HepG2 (cell line): ENCODE data around the gene BCL7A. TPM values are rescaled to one million over a fixed set of nuclear protein-coding genes. Genes with fewer than 3 reads are reported as not detected.

ENCODE experiments used
- ATF7-NPFF ChIP-seq: sonication (generic); formaldehyde crosslinking; IDR thresholded peaks from 2 replicates; pipeline ENCODE4 v1.8.1; 2023; ENCODE audit warnings: mild to moderate bottlenecking, low read depth, missing genetic modification reagents, moderate library complexity
- BATF2 ChIP-seq: sonication (generic); formaldehyde crosslinking; IDR thresholded peaks from 2 replicates; pipeline ENCODE4 v1.8.0; 2022; ENCODE audit warnings: mild to moderate bottlenecking, missing genetic modification reagents, moderate library complexity
- BRD4 ChIP-seq: sonication (generic); formaldehyde crosslinking; IDR thresholded peaks from 2 replicates; pipeline ENCODE4 v1.4.0; 2020; ENCODE audit warnings: missing genetic modification reagents
- HNF1B ChIP-seq: sonication (generic); formaldehyde crosslinking; IDR thresholded peaks from 2 replicates; pipeline ENCODE4 v1.5.1; 2020; ENCODE audit warnings: mild to moderate bottlenecking, moderate library complexity, missing genetic modification reagents
- KDM3A ChIP-seq: IDR thresholded peaks from 2 replicates; pipeline ENCODE4 v1.6.1; 2018; ENCODE audit warnings: low read depth, missing compliant biosample characterization
- KLF11 ChIP-seq: IDR thresholded peaks from 2 replicates; pipeline ENCODE4 v1.6.1; 2016; ENCODE audit warnings: missing compliant biosample characterization
- MIER2 ChIP-seq: IDR thresholded peaks from 2 replicates; pipeline ENCODE4 v1.6.1; 2016; ENCODE audit warnings: missing biosample characterization, missing genetic modification reagents
- NKX3-1 ChIP-seq: sonication (generic); formaldehyde crosslinking; IDR thresholded peaks from 2 replicates; pipeline ENCODE4 v1.5.0; 2020; ENCODE audit warnings: missing genetic modification reagents
- NONO ChIP-seq, 2 experiments: fragments of 450-650 bp in 1 of 2; sonication (generic) in 1 of 2; formaldehyde crosslinking in 1 of 2; IDR thresholded peaks in 1 of 2; conservative IDR thresholded peaks in 1 of 2; 2 replicates each; pipeline versions ENCODE4 v1.6.1 to v1.8.0; 2017 to 2022; ENCODE audit warnings: mild to moderate bottlenecking in 1 of 2, missing genetic modification reagents in 1 of 2, moderate library complexity in 1 of 2
- RARA ChIP-seq: IDR thresholded peaks from 2 replicates; pipeline ENCODE4 v1.6.1; 2016; ENCODE audit warnings: missing genetic modification reagents, missing compliant biosample characterization
- SALL1 ChIP-seq: sonication (generic); formaldehyde crosslinking; IDR thresholded peaks from 2 replicates; pipeline ENCODE4 v1.8.0; 2022; ENCODE audit warnings: mild to moderate bottlenecking, missing genetic modification reagents
- TGIF2 ChIP-seq: IDR thresholded peaks from 2 replicates; pipeline ENCODE4 v1.6.1; 2016; ENCODE audit warnings: control low read depth, missing compliant biosample characterization
- ZNF552 ChIP-seq: sonication (generic); formaldehyde crosslinking; IDR thresholded peaks from 2 replicates; pipeline ENCODE4 v1.9.0; 2022; ENCODE audit warnings: missing genetic modification reagents, mild to moderate bottlenecking, borderline replicate concordance
- ZNF563 ChIP-seq: sonication (generic); formaldehyde crosslinking; IDR thresholded peaks from 2 replicates; pipeline ENCODE4 v1.8.0; 2022; ENCODE audit warnings: mild to moderate bottlenecking, moderate library complexity, missing genetic modification reagents
- ZNF616 ChIP-seq: sonication (generic); formaldehyde crosslinking; IDR thresholded peaks from 2 replicates; pipeline ENCODE4 v1.5.0; 2020; ENCODE audit warnings: low read depth, mild to moderate bottlenecking, missing genetic modification reagents
- ZNF644 ChIP-seq: IDR thresholded peaks from 2 replicates; pipeline ENCODE4 v1.6.1; 2016; ENCODE audit warnings: low read depth
- ZNF709 ChIP-seq: sonication (generic); formaldehyde crosslinking; IDR thresholded peaks from 2 replicates; pipeline ENCODE4 v1.5.0; 2020; ENCODE audit warnings: mild to moderate bottlenecking, missing genetic modification reagents
- ZNF83 ChIP-seq: sonication (generic); formaldehyde crosslinking; IDR thresholded peaks from 2 replicates; pipeline ENCODE4 v1.4.0; 2020; ENCODE audit warnings: missing genetic modification reagents, mild to moderate bottlenecking, borderline replicate concordance
- polyA plus RNA-seq, 8 experiments: library from polyadenylated mRNA; depleted of rRNA in 3 of 8; stranded (reverse) in 7 of 8; unstranded in 1 of 8; fragments of >200 nt; fragmentation: Illumina TruSeq in 4 of 8; extraction: Trizol in 4 of 8; gene quantifications; 2 replicates each; pipeline versions ENCODE4 v1.2.1 to v1.2.3, GENCODE V29; 2011 to 2016; ENCODE audit warnings: low read depth in 4 of 8, missing spikeins in 1 of 8, mixed read lengths in 1 of 8; ENCODE audit not compliant: insufficient read depth in 1 of 8
- total RNA-seq, 5 experiments: library from RNA; depleted of rRNA; stranded (reverse); fragments of >200 nt; fragmentation: Illumina TruSeq; extraction: Trizol; gene quantifications; 2 replicates each; pipeline ENCODE4 v1.2.3, GENCODE V29; 2016; ENCODE audit warnings: low read depth in 1 of 5
- TF ChIP-seq, protein P1 (sequence below): IDR thresholded peaks from 2 replicates; pipeline ENCODE4 v1.6.1; 2016
- TF ChIP-seq, protein P2 (sequence below): sonication (generic); formaldehyde crosslinking; IDR thresholded peaks from 2 replicates; pipeline ENCODE4 v1.4.0; 2020; ENCODE audit warnings: mild to moderate bottlenecking, low read depth, missing genetic modification reagents
- TF ChIP-seq, protein P3 (sequence below): sonication (generic); formaldehyde crosslinking; IDR thresholded peaks from 2 replicates; pipeline ENCODE4 v1.4.0; 2020; ENCODE audit warnings: mild to moderate bottlenecking, low read depth, missing genetic modification reagents
- TF ChIP-seq, protein P4 (sequence below): sonication (generic); formaldehyde crosslinking; IDR thresholded peaks from 2 replicates; pipeline ENCODE4 v1.4.0; 2020; ENCODE audit warnings: low read depth, mild to moderate bottlenecking, missing genetic modification reagents

BCL7A gene
- total and polyA plus RNA-seq, 2 of the 13 experiments (the other 11 are each of a cell fraction or from before 2014, with no cell fraction given), result 4.1 to 6.2 TPM

- TF ChIP-seq BATF2 (CRISPR knock-in tag) (peak; percentile 93; the same call in 1 of the 2 replicates), ZNF644 (CRISPR knock-in tag) (no peak), HNF1B (CRISPR knock-in tag) (peak; percentile 16; the same call in 1 of the 2 replicates), ZNF616 (CRISPR knock-in tag) (peak; percentile 92), MIER2 (0 out of 2 replicates have a peak, but pooled peaks have one; percentile 10), NONO (IDR thresholded peaks at IDR 0.05) (no peak), NONO (CRISPR knock-in tag; conservative IDR thresholded peaks at IDR 0.05) (peak; percentile 47; the same call in 1 of the 2 replicates), ZNF552 (CRISPR knock-in tag) (peak; percentile 97), SALL1 (peak; percentile 84), ATF7-NPFF (CRISPR knock-in tag) (peak; percentile 89), TGIF2 (CRISPR knock-in tag) (peak; percentile 67; the same call in 1 of the 2 replicates), ZNF83 (CRISPR knock-in tag) (0 out of 2 replicates have a peak, but pooled peaks have one; percentile 65), RARA (CRISPR knock-in tag) (peak; percentile 51), ZNF563 (CRISPR knock-in tag) (peak; percentile 91; the same call in 1 of the 2 replicates), KLF11 (CRISPR knock-in tag) (peak; percentile 79; the same call in 1 of the 2 replicates), KDM3A (CRISPR knock-in tag) (no peak), ZNF709 (CRISPR knock-in tag) (peak; percentile 86; the same call in 1 of the 2 replicates), NKX3-1 (CRISPR knock-in tag) (peak; percentile 88; the same call in 1 of the 2 replicates), BRD4 (CRISPR knock-in tag) (no peak)
- TF ChIP-seq, protein P1, sequence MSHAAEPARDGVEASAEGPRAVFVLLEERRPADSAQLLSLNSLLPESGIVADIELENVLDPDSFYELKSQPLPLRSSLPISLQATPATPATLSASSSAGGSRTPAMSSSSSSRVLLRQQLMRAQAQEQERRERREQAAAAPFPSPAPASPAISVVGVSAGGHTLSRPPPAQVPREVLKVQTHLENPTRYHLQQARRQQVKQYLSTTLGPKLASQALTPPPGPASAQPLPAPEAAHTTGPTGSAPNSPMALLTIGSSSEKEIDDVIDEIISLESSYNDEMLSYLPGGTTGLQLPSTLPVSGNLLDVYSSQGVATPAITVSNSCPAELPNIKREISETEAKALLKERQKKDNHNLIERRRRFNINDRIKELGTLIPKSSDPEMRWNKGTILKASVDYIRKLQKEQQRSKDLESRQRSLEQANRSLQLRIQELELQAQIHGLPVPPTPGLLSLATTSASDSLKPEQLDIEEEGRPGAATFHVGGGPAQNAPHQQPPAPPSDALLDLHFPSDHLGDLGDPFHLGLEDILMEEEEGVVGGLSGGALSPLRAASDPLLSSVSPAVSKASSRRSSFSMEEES (CRISPR knock-in tag), result peak; percentile 79
- TF ChIP-seq, protein P2, sequence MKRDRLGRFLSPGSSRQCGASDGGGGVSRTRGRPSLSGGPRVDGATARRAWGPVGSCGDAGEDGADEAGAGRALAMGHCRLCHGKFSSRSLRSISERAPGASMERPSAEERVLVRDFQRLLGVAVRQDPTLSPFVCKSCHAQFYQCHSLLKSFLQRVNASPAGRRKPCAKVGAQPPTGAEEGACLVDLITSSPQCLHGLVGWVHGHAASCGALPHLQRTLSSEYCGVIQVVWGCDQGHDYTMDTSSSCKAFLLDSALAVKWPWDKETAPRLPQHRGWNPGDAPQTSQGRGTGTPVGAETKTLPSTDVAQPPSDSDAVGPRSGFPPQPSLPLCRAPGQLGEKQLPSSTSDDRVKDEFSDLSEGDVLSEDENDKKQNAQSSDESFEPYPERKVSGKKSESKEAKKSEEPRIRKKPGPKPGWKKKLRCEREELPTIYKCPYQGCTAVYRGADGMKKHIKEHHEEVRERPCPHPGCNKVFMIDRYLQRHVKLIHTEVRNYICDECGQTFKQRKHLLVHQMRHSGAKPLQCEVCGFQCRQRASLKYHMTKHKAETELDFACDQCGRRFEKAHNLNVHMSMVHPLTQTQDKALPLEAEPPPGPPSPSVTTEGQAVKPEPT (CRISPR knock-in tag), result peak; percentile 51; the same call in 1 of the 2 replicates
- TF ChIP-seq, protein P3, sequence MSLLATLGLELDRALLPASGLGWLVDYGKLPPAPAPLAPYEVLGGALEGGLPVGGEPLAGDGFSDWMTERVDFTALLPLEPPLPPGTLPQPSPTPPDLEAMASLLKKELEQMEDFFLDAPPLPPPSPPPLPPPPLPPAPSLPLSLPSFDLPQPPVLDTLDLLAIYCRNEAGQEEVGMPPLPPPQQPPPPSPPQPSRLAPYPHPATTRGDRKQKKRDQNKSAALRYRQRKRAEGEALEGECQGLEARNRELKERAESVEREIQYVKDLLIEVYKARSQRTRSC, result peak; percentile 72; the same call in 1 of the 2 replicates
- TF ChIP-seq, protein P4, sequence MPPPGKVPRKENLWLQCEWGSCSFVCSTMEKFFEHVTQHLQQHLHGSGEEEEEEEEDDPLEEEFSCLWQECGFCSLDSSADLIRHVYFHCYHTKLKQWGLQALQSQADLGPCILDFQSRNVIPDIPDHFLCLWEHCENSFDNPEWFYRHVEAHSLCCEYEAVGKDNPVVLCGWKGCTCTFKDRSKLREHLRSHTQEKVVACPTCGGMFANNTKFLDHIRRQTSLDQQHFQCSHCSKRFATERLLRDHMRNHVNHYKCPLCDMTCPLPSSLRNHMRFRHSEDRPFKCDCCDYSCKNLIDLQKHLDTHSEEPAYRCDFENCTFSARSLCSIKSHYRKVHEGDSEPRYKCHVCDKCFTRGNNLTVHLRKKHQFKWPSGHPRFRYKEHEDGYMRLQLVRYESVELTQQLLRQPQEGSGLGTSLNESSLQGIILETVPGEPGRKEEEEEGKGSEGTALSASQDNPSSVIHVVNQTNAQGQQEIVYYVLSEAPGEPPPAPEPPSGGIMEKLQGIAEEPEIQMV (CRISPR knock-in tag), result peak; percentile 52; the same call in 1 of the 2 replicates
Observed at GRCh38 chr12:122079033-122079531, 57.4 kb downstream of the BCL7A start (continued).
